ENCODE measurements around the gene COMMD3.

- no peak for TF ChIP-seq POLR2A (IDR thresholded peaks at IDR 0.05; ENCODE audit: control extremely low read depth in 1 of 2, low read depth in 2 of 2, low read length in 2 of 2)
- TF ChIP-seq, protein P1, sequence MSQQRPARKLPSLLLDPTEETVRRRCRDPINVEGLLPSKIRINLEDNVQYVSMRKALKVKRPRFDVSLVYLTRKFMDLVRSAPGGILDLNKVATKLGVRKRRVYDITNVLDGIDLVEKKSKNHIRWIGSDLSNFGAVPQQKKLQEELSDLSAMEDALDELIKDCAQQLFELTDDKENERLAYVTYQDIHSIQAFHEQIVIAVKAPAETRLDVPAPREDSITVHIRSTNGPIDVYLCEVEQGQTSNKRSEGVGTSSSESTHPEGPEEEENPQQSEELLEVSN (IDR thresholded peaks at IDR 0.05) = no peak
- TF ChIP-seq CTCF (IDR thresholded peaks at IDR 0.05; ENCODE audit: control extremely low read depth in 1 of 3, insufficient read depth in 1 of 3, low read depth in 1 of 3, low read length in 3 of 3) = no peak
- TF ChIP-seq SIRT6 (IDR thresholded peaks at IDR 0.05; ENCODE audit: low read length) = no peak
- TF ChIP-seq POLR2AphosphoS5 (IDR thresholded peaks at IDR 0.05; ENCODE audit: low read depth, low read length) = no peak
- TF ChIP-seq PHF8 (conservative IDR thresholded peaks at IDR 0.05; ENCODE audit: low read depth, low read length) = no peak
- TF ChIP-seq EZH2 (IDR thresholded peaks at IDR 0.05; ENCODE audit: low read depth, low read length, severe bottlenecking) = peak; percentile 68
- no peak for TF ChIP-seq RAD21 (IDR thresholded peaks at IDR 0.05 in 1 of 2, conservative IDR thresholded peaks at IDR 0.05 in 1 of 2; ENCODE audit: low read depth in 2 of 2, low read length in 2 of 2)
- 0 out of 2 replicates have a peak, but pooled peaks have one; percentile 84 for TF ChIP-seq CBX8 (IDR thresholded peaks at IDR 0.05; ENCODE audit: borderline replicate concordance, low read depth, low read length)
- TF ChIP-seq TAF1 (IDR thresholded peaks at IDR 0.05; ENCODE audit: low read depth, low read length) = no peak
- no peak for TF ChIP-seq KDM1A (IDR thresholded peaks at IDR 0.05; ENCODE audit: borderline replicate concordance, low read length)
- peak; percentile 9 for TF ChIP-seq RNF2 (IDR thresholded peaks at IDR 0.05; ENCODE audit: borderline replicate concordance, low read depth, low read length, missing control alignments, poor library complexity, severe bottlenecking)
Observed at GRCh38 chr10:22322641-22323160, 6.5 kb downstream of the COMMD3 start.

All from H1 (cell line).